GM12892 (cell line): ENCODE results near the gene POU2F1.

Experiments
- POLR2A ChIP-seq: IDR thresholded peaks from 2 replicates; pipeline ENCODE4 v1.6.1; 2011; ENCODE audit warnings: low read depth, low read length, control low read depth
- POLR2AphosphoS5 ChIP-seq: IDR thresholded peaks from 2 replicates; pipeline ENCODE4 v1.6.1; 2011; ENCODE audit warnings: low read depth, low read length, control low read depth

DNA sequence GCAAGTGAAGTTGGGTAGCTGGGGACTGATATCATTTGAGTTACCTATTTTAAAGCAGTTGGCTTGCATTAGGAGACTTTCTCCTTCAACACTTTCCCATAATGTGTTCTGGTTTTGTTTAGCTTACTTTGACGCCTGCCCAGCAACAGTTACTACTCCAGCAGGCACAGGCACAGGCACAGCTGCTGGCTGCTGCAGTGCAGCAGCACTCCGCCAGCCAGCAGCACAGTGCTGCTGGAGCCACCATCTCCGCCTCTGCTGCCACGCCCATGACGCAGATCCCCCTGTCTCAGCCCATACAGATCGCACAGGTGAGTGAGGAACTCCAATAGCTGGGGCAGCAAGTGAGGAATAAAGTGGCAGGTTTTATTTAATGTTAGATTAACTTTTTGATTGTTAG lies 153.3 kb downstream of the POU2F1 start:
- TF ChIP-seq POLR2AphosphoS5 = no peak
- TF ChIP-seq POLR2A = no peak
